RWPE1 (cell line): ENCODE data around the gene ZNF222.

Experiments
- CTCF ChIA-PET: fragments of 350-600 bp; sonication (Branson Sonifier 250); formaldehyde crosslinking; extraction: SDS; loops from one replicate; lab custom pipeline; 2021; lab: Yijun Ruan, JAX
- POLR2A ChIA-PET: fragments of 400-600 bp; formaldehyde crosslinking; extraction: SDS; loops from one replicate; lab custom pipeline; 2020; ENCODE audit warnings: antibody characterized with exemption; ENCODE audit not compliant: low non-redundant PET; lab: Yijun Ruan, JAX
- DNase-seq: peaks from one replicate; pipeline ENCODE4 v3.0.0; 2012; ENCODE audit warnings: low spot score
- H3K27ac ChIP-seq: fragments of 450-650 bp; 2 replicates; pipeline ENCODE4 v1.5.1; 2017
- TF ChIP-seq, protein P1 (sequence below): fragments of 450-650 bp; conservative IDR thresholded peaks from 2 replicates; pipeline ENCODE4 v1.5.1; 2017; ENCODE audit warnings: low read depth, mild to moderate bottlenecking

Gene ZNF222

DNA sequence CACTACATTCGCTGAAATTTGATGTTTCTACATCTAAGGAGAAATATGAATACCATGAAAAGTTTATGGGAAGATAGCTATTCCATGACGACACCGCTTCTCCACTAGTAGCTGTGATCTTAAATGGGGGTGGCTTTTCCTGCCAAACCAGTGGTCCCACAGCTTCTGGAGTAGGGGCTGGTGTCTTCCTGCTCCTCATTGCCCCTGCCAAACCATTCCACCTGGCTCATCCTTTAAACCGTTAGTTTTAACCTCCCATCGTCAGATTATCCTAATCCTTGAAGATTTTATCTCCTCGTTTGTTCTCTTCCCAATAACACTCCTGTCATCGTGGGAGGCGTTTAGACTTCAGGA, 23.0 kb upstream of the ZNF222 start:
- DNase-seq = peak; percentile 2
- CTCF ChIA-PET = interaction anchor here (0.6 kb wide), 1 partner anchor 120 kb away, joined by 3 read pairs; no protein-coding TSS in a partner anchor
- peak overlapping the region; percentile 69 for H3K27ac ChIP-seq
- POLR2A ChIA-PET = no interaction called here
- TF ChIP-seq, protein P1, sequence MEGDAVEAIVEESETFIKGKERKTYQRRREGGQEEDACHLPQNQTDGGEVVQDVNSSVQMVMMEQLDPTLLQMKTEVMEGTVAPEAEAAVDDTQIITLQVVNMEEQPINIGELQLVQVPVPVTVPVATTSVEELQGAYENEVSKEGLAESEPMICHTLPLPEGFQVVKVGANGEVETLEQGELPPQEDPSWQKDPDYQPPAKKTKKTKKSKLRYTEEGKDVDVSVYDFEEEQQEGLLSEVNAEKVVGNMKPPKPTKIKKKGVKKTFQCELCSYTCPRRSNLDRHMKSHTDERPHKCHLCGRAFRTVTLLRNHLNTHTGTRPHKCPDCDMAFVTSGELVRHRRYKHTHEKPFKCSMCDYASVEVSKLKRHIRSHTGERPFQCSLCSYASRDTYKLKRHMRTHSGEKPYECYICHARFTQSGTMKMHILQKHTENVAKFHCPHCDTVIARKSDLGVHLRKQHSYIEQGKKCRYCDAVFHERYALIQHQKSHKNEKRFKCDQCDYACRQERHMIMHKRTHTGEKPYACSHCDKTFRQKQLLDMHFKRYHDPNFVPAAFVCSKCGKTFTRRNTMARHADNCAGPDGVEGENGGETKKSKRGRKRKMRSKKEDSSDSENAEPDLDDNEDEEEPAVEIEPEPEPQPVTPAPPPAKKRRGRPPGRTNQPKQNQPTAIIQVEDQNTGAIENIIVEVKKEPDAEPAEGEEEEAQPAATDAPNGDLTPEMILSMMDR = no peak

GRCh38 chr19:44002566-44003460, 22.4 kb upstream of the ZNF222 start, which contains the start of gene ZNF230:
Gene ZNF230 (plus strand): TSS chr19:44002957. CDS start chr19:44007079, 4,122 bp downstream.
- POLR2A ChIA-PET = no interaction called here
- CTCF ChIA-PET = interaction anchor here (0.6 kb wide), 2 partner anchors 19 to 120 kb away, joined by 3 read pairs; no protein-coding TSS in a partner anchor

DNA sequence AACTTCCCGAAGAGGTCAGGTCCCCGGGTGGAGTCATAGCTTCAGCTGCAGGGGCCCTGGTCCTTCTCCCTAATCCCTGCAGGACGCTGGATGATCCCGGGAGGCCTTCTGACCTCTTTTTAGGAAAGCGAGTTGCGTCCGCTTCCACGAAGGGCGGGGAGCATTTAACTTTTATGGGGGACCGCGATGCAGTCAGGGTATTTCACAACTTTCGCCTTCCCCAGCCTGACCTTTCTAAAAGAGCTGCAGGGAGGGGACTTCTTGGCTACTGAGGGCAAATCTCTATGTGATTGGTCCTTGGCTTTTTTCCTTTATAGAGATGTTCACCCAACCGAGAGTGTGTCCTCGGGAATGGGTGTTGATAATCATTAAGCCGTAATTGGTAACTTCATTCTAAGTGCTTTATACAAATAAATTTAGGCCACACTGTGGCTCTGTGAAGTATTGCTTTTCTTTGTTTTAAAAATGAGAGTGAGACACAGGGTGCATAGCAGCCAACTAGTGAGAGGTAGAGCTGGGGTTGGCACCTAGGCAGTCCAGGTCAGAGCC, 21.6 kb upstream of the ZNF222 start:
- POLR2A ChIA-PET = no interaction called here
- H3K27ac ChIP-seq = peak overlapping the region; percentile 69
- peak; percentile 19 for DNase-seq

More at GRCh38 chr19:44002566-44003460, 22.4 kb upstream of the ZNF222 start, which contains the start of gene ZNF230:
- DNase-seq = peak; percentile 92
- TF ChIP-seq, protein P1 = no peak
- H3K27ac ChIP-seq = peak within 1 kb of the TSS; percentile 69

DNA sequence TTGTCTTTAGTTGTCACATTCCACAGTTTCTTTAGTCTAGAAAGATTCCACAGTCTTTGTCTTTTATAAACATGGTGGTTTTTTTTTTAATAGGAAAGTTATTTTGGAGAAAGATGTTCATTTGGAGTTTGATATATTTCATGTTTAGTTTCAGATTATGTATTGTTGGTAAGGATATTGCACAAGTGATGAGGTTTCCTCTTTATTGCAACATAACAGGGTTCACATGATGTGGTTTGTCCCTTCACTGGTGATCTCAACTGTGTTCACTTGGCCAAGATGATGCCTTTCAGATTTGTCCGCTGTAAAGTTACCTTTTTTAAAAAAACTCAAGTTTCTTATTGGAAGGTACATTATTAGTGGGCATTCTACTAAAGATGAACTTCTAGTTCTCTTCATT, 19.2 kb upstream of the ZNF222 start:
- no peak for DNase-seq
- POLR2A ChIA-PET = no interaction called here
- TF ChIP-seq, protein P1 = no peak
- no peak overlapping the region for H3K27ac ChIP-seq
- CTCF ChIA-PET = no interaction called here

More for the DNA sequence above, 21.6 kb upstream of the ZNF222 start:
- CTCF ChIA-PET = no interaction called here
- TF ChIP-seq, protein P1 = no peak

DNA sequence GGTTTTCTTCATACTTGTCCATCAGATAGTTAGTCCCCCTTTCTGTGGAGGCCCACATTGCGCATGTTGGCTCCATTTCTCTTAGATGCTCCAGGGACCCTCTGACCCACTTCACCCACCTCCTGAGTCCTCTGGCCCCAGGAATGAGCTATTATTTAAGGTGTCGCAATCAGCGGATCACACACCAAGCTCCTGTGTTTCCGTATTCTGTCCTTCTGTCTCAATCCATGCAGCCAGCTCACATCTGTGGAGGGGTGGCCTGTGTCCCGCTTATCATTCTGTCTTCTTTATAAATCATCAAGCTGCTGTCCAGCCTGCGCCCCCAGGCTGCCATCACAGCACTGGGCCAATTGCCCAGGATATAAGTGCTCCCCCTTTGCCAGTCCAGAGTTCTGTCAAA, 17.7 kb upstream of the ZNF222 start:
- TF ChIP-seq, protein P1 = no peak
- ChIA-PET POLR2A (no interaction called here), CTCF (no interaction called here)
- H3K27ac ChIP-seq = no peak overlapping the region
- DNase-seq = no peak

GRCh38 chr19:44010468-44010867, 14.7 kb upstream of the ZNF222 start:
- H3K27ac ChIP-seq = no peak overlapping the region
- CTCF ChIA-PET = interaction anchor here (1.0 kb wide), 1 partner anchor 201 kb away, joined by 3 read pairs; no protein-coding TSS in a partner anchor
- no peak for DNase-seq
- POLR2A ChIA-PET = no interaction called here
- TF ChIP-seq, protein P1 = no peak
